Astrocyte (in vitro differentiated cells and primary cell): Measurements from ENCODE around the gene GIT1. TPM values are rescaled to one million over a fixed set of nuclear protein-coding genes. Genes with fewer than 3 reads are reported as not detected.
"Not testable (repeated sequence)": the region's sequence is repeated elsewhere in the genome, so short reads cannot be mapped to it uniquely, and the experiment has no call there.

Experiments
- DNase-seq: peaks from one replicate; pipeline ENCODE4 v3.0.0-alpha.2; 2010; ENCODE audit warnings: low read depth
- FAIRE-seq: peaks from 2 replicates; lab custom pipeline; 2011; peaks lifted over from hg19 to GRCh38; lab: Jason Lieb, UNC
- H2AFZ ChIP-seq: 2 replicates; pipeline ENCODE4 v1.6.0; 2012; ENCODE audit warnings: low read depth, low read length, inconsistent platforms
- H3K27ac ChIP-seq: 2 replicates; pipeline ENCODE4 v1.5.1; 2011; ENCODE audit warnings: low read depth, low read length, inconsistent platforms
- H3K27me3 ChIP-seq: 2 replicates; pipeline ENCODE4 v1.6.0; 2011; ENCODE audit warnings: low read length, inconsistent platforms; ENCODE audit not compliant: insufficient read depth
- H3K36me3 ChIP-seq: 2 replicates; pipeline ENCODE4 v1.5.1; 2011; ENCODE audit warnings: low read length, inconsistent platforms; ENCODE audit not compliant: insufficient read depth
- H3K4me1 ChIP-seq: 2 replicates; pipeline ENCODE4 v1.5.1; 2011; ENCODE audit warnings: low read length, inconsistent platforms; ENCODE audit not compliant: insufficient read depth
- H3K4me2 ChIP-seq: 2 replicates; pipeline ENCODE4 v1.6.0; 2012; ENCODE audit warnings: low read length, inconsistent platforms
- H3K4me3 ChIP-seq: 2 replicates; pipeline ENCODE4 v1.5.1; 2011; ENCODE audit warnings: low read depth, mild to moderate bottlenecking, low read length, inconsistent platforms; ENCODE audit not compliant: insufficient read depth
- H3K79me2 ChIP-seq: 2 replicates; pipeline ENCODE4 v1.6.0; 2012; ENCODE audit warnings: mild to moderate bottlenecking, low read length, inconsistent platforms; ENCODE audit not compliant: insufficient read depth
- H3K9ac ChIP-seq: 2 replicates; pipeline ENCODE4 v1.6.0; 2012; ENCODE audit warnings: mild to moderate bottlenecking, low read length, inconsistent platforms
- H3K9me3 ChIP-seq: 2 replicates; pipeline ENCODE4 v1.5.1; 2012; ENCODE audit warnings: low read depth, mild to moderate bottlenecking, low read length, inconsistent platforms; ENCODE audit not compliant: insufficient read depth
- H4K20me1 ChIP-seq: 2 replicates; pipeline ENCODE4 v1.6.0; 2012; ENCODE audit warnings: low read length, inconsistent platforms; ENCODE audit not compliant: insufficient read depth
- H3K27ac Mint-ChIP-seq: one replicate; pipeline ENCODE4 v1.8.0; 2021; ENCODE audit warnings: mild to moderate bottlenecking, mixed read lengths; ENCODE audit not compliant: unreplicated experiment
- H3K27me3 Mint-ChIP-seq: one replicate; pipeline ENCODE4 v1.8.0; 2021; ENCODE audit warnings: low read depth, mixed read lengths; ENCODE audit not compliant: unreplicated experiment
- H3K36me3 Mint-ChIP-seq: one replicate; pipeline ENCODE4 v1.8.0; 2021; ENCODE audit warnings: low read depth, mixed read lengths; ENCODE audit not compliant: unreplicated experiment
- H3K4me1 Mint-ChIP-seq: one replicate; pipeline ENCODE4 v1.8.0; 2021; ENCODE audit warnings: low read depth, mixed read lengths; ENCODE audit not compliant: unreplicated experiment
- H3K4me3 Mint-ChIP-seq: one replicate; pipeline ENCODE4 v1.8.0; 2021; ENCODE audit warnings: mild to moderate bottlenecking, moderate library complexity, mixed read lengths; ENCODE audit not compliant: unreplicated experiment
- H3K9me3 Mint-ChIP-seq: one replicate; pipeline ENCODE4 v1.8.0; 2021; ENCODE audit warnings: mild to moderate bottlenecking, mixed read lengths; ENCODE audit not compliant: unreplicated experiment
- EZH2 ChIP-seq: IDR thresholded peaks from 2 replicates; pipeline ENCODE4 v1.6.1; 2012; ENCODE audit warnings: mild to moderate bottlenecking, low read length, inconsistent platforms; ENCODE audit not compliant: insufficient read depth
- total RNA-seq: library from RNA; stranded (reverse); gene quantifications from 2 replicates; pipeline ENCODE4 v1.2.1, GENCODE V29; 2021
- TF ChIP-seq, protein P1 (sequence below): IDR thresholded peaks from 2 replicates; pipeline ENCODE4 v1.5.1; 2011; ENCODE audit warnings: low read depth, mild to moderate bottlenecking, inconsistent platforms, low read length, moderate library complexity; ENCODE audit not compliant: insufficient read depth

The GIT1 gene
- total RNA-seq, 1 donor from 2014 or later = 52.2 TPM

GRCh38 chr17:29560316-29560715 lies 29.1 kb downstream of the GIT1 start:
- H3K36me3 Mint-ChIP-seq = peaks cover 17% of the 10 kb centered on the region
- no peak overlapping the region for H3K4me2 ChIP-seq
- peaks cover 17% of the 10 kb centered on the region for H3K27me3 Mint-ChIP-seq
- H2AFZ ChIP-seq = no peak overlapping the region
- H3K79me2 ChIP-seq = no peaks in the 10 kb centered on the region
- H3K27ac ChIP-seq = no peak overlapping the region
- peaks cover 2% of the 10 kb centered on the region for H3K4me1 Mint-ChIP-seq
- no peaks in the 10 kb centered on the region for H3K9me3 ChIP-seq
- no peaks in the 10 kb centered on the region for H3K4me1 ChIP-seq
- FAIRE-seq (no peak), DNase-seq (no peak)
- H3K4me3 Mint-ChIP-seq = no peak overlapping the region
- peaks cover 5% of the 10 kb centered on the region for H4K20me1 ChIP-seq
- no peak for TF ChIP-seq EZH2
- TF ChIP-seq, protein P1, sequence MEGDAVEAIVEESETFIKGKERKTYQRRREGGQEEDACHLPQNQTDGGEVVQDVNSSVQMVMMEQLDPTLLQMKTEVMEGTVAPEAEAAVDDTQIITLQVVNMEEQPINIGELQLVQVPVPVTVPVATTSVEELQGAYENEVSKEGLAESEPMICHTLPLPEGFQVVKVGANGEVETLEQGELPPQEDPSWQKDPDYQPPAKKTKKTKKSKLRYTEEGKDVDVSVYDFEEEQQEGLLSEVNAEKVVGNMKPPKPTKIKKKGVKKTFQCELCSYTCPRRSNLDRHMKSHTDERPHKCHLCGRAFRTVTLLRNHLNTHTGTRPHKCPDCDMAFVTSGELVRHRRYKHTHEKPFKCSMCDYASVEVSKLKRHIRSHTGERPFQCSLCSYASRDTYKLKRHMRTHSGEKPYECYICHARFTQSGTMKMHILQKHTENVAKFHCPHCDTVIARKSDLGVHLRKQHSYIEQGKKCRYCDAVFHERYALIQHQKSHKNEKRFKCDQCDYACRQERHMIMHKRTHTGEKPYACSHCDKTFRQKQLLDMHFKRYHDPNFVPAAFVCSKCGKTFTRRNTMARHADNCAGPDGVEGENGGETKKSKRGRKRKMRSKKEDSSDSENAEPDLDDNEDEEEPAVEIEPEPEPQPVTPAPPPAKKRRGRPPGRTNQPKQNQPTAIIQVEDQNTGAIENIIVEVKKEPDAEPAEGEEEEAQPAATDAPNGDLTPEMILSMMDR = no peak
- no peak overlapping the region for H3K9ac ChIP-seq
- H3K36me3 ChIP-seq = no peaks in the 10 kb centered on the region
- H3K9me3 Mint-ChIP-seq = no peaks in the 10 kb centered on the region
- H3K4me3 ChIP-seq = no peak overlapping the region
- H3K27ac Mint-ChIP-seq = no peak overlapping the region
- no peaks in the 10 kb centered on the region for H3K27me3 ChIP-seq

DNA sequence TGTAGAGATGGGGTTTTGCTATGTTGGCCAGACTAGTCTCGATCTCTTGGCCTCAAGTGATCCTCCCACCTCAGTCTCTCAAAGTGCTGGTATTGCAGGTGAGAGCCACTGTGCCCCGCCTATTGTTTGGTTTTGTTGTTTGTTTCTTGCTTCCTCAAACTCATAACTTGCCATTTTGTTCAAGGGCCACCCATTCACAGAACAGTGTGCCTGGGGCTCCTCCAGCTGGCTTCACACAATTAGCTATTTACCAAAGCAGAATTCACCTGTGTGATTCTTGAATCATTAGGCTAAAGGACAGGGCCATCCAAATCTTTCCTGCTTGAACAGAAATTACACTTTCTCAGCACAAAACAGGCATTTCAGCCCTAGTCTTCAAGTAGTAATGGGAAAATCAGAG lies 29.8 kb downstream of the GIT1 start:
- no peak overlapping the region for H3K4me2 ChIP-seq
- H3K4me1 ChIP-seq = no peaks in the 10 kb centered on the region
- H3K27ac ChIP-seq = no peak overlapping the region
- peaks cover 17% of the 10 kb centered on the region for H3K36me3 Mint-ChIP-seq
- H2AFZ ChIP-seq = no peak overlapping the region
- no peaks in the 10 kb centered on the region for H3K79me2 ChIP-seq
- H3K9ac ChIP-seq = no peak overlapping the region
- no peaks in the 10 kb centered on the region for H3K9me3 ChIP-seq
- no peaks in the 10 kb centered on the region for H3K9me3 Mint-ChIP-seq
- peaks cover 2% of the 10 kb centered on the region for H3K4me1 Mint-ChIP-seq
- FAIRE-seq = no peak
- H3K4me3 ChIP-seq = no peak overlapping the region
- H3K36me3 ChIP-seq = no peaks in the 10 kb centered on the region
- H3K4me3 Mint-ChIP-seq = no peak overlapping the region
- H3K27me3 Mint-ChIP-seq = peaks cover 17% of the 10 kb centered on the region
- TF ChIP-seq, protein P1 = no peak
- no peak for TF ChIP-seq EZH2
- H4K20me1 ChIP-seq = peaks cover 5% of the 10 kb centered on the region
- no peaks in the 10 kb centered on the region for H3K27me3 ChIP-seq
- no peak for DNase-seq
- no peak overlapping the region for H3K27ac Mint-ChIP-seq

GRCh38 chr17:29558139-29558538 lies 31.3 kb downstream of the GIT1 start:
- not testable (repeated sequence) for H3K27ac ChIP-seq, DNase-seq, H3K4me3 Mint-ChIP-seq, H3K4me1 Mint-ChIP-seq, H2AFZ ChIP-seq, H3K27me3 ChIP-seq, H4K20me1 ChIP-seq, FAIRE-seq, H3K4me2 ChIP-seq, H3K9me3 ChIP-seq, H3K4me1 ChIP-seq, H3K9me3 Mint-ChIP-seq, H3K36me3 ChIP-seq, H3K9ac ChIP-seq, H3K27ac Mint-ChIP-seq, H3K79me2 ChIP-seq, H3K4me3 ChIP-seq
- peaks cover 15% of the 10 kb centered on the region for H3K36me3 Mint-ChIP-seq
- H3K27me3 Mint-ChIP-seq = peaks cover 11% of the 10 kb centered on the region
